IMR-90 (cell line): Measurements from ENCODE around the gene TTLL11. TPM values are rescaled to one million over a fixed set of nuclear protein-coding genes. Genes with fewer than 3 reads are reported as not detected.

Experiments used
- ATAC-seq: fragments of 200-7000 bp; cut with Tn5 transposase; 2 replicates; pipeline ENCODE4 v1.9.1; 2020; ENCODE audit warnings: low read depth, mild to moderate bottlenecking, moderate library complexity
- BruUV-seq: library from RNA; stranded (reverse); fragments of 400-500 nt; replicated peaks from 2 replicates; lab custom pipeline; 2021; lab: Mats Ljungman, UMichigan
- CTCF ChIA-PET: fragments of 300-600 bp; formaldehyde crosslinking; extraction: SDS; loops from one replicate; lab custom pipeline; 2021; ENCODE audit warnings: antibody characterized with exemption; lab: Yijun Ruan, JAX
- POLR2A ChIA-PET: fragments of 300-600 bp; sonication (Branson Sonifier 250); formaldehyde crosslinking; loops from one replicate; lab custom pipeline; 2022; ENCODE audit warnings: antibody characterized with exemption; ENCODE audit not compliant: unreplicated experiment; lab: Charles Lee
- DNase-seq: peaks from one replicate; pipeline ENCODE4 v3.0.0; 2013
- H2AFZ ChIP-seq: replicated peaks from 2 replicates; pipeline ENCODE3; 2013; ENCODE audit warnings: low read length, mild to moderate bottlenecking; ENCODE audit not compliant: poor library complexity
- H2AK5ac ChIP-seq: 2 replicates; pipeline ENCODE4 v1.6.1; 2013; ENCODE audit warnings: low read depth, low read length, inconsistent platforms
- H2AK9ac ChIP-seq: replicated peaks from 2 replicates; pipeline ENCODE3; 2013; ENCODE audit warnings: mild to moderate bottlenecking, low read depth, low read length, moderate library complexity; ENCODE audit not compliant: poor library complexity
- H2BK120ac ChIP-seq: 2 replicates; pipeline ENCODE4 v1.6.1; 2013; ENCODE audit warnings: low read depth, low read length, inconsistent platforms
- H2BK15ac ChIP-seq: 3 replicates; pipeline ENCODE4 v1.6.1; 2013; ENCODE audit warnings: low read depth, low read length, inconsistent platforms
- H2BK20ac ChIP-seq: 2 replicates; pipeline ENCODE4 v1.6.1; 2013; ENCODE audit warnings: low read depth, mild to moderate bottlenecking, inconsistent platforms, low read length, moderate library complexity
- H2BK5ac ChIP-seq: 2 replicates; pipeline ENCODE4 v1.6.1; 2013; ENCODE audit warnings: mild to moderate bottlenecking, low read depth, low read length, inconsistent platforms; ENCODE audit not compliant: poor library complexity, severe bottlenecking
- H3K14ac ChIP-seq: replicated peaks from 2 replicates; pipeline ENCODE4 v1.6.1; 2013; ENCODE audit warnings: low read depth, low read length, inconsistent platforms
- H3K18ac ChIP-seq: 2 replicates; pipeline ENCODE4 v1.6.1; 2013; ENCODE audit warnings: low read depth, low read length, control low read depth
- H3K23ac ChIP-seq: 2 replicates; pipeline ENCODE4 v1.6.1; 2013; ENCODE audit warnings: low read depth, low read length, inconsistent platforms
- H3K27ac ChIP-seq: 2 replicates; pipeline ENCODE4 v1.5.1; 2013; ENCODE audit warnings: mild to moderate bottlenecking, control low read depth, low read length; ENCODE audit not compliant: insufficient read depth
- H3K27me3 ChIP-seq: 2 replicates; pipeline ENCODE4 v1.6.1; 2013; ENCODE audit warnings: low read length; ENCODE audit not compliant: control insufficient read depth, insufficient read depth
- H3K36me3 ChIP-seq: 2 replicates; pipeline ENCODE4 v1.6.1; 2013; ENCODE audit warnings: low read length, mixed read lengths; ENCODE audit not compliant: control insufficient read depth, insufficient read depth
- H3K4ac ChIP-seq: 2 replicates; pipeline ENCODE4 v1.6.1; 2013; ENCODE audit warnings: low read depth, low read length, inconsistent platforms
- H3K4me1 ChIP-seq: 2 replicates; pipeline ENCODE4 v1.6.1; 2013; ENCODE audit warnings: low read length, mixed read lengths; ENCODE audit not compliant: control insufficient read depth, insufficient read depth
- H3K4me2 ChIP-seq: 2 replicates; pipeline ENCODE4 v1.6.1; 2013; ENCODE audit warnings: low read depth, mild to moderate bottlenecking, control low read depth, low read length, moderate library complexity
- H3K4me3 ChIP-seq: 2 replicates; pipeline ENCODE4 v1.5.1; 2013; ENCODE audit warnings: low read depth, mild to moderate bottlenecking, control low read depth, low read length, moderate library complexity; ENCODE audit not compliant: insufficient read depth
- H3K56ac ChIP-seq: 2 replicates; pipeline ENCODE4 v1.6.1; 2013; ENCODE audit warnings: low read length, inconsistent platforms; ENCODE audit not compliant: insufficient read depth; ENCODE audit errors: extremely low read depth
- H3K79me1 ChIP-seq, 2 experiments: 2 replicates each; pipeline ENCODE4 v1.6.1; 2013; ENCODE audit warnings: low read length in 2 of 2, inconsistent platforms in 1 of 2, low read depth in 1 of 2
- H3K9ac ChIP-seq: 2 replicates; pipeline ENCODE4 v1.6.1; 2013; ENCODE audit warnings: low read depth, low read length, control low read depth
- H3K9me1 ChIP-seq: 2 replicates; pipeline ENCODE4 v1.6.1; 2013; ENCODE audit warnings: low read length, inconsistent platforms; ENCODE audit not compliant: insufficient read depth
- H3K9me3 ChIP-seq: 2 replicates; pipeline ENCODE4 v1.6.1; 2013; ENCODE audit warnings: low read length; ENCODE audit not compliant: control insufficient read depth, insufficient read depth
- H4K20me1 ChIP-seq: 2 replicates; pipeline ENCODE4 v1.6.1; 2013; ENCODE audit warnings: low read length, inconsistent platforms; ENCODE audit not compliant: insufficient read depth
- H4K5ac ChIP-seq: 2 replicates; pipeline ENCODE4 v1.6.1; 2013; ENCODE audit warnings: mild to moderate bottlenecking, low read depth, low read length, control low read depth
- H4K8ac ChIP-seq, 2 experiments: 2 replicates each; pipeline ENCODE4 v1.6.1; 2013; ENCODE audit warnings: low read depth in 2 of 2, low read length in 2 of 2, control low read depth in 1 of 2, inconsistent platforms in 1 of 2
- H4K91ac ChIP-seq: 2 replicates; pipeline ENCODE4 v1.6.1; 2013; ENCODE audit warnings: low read depth, low read length, inconsistent platforms; ENCODE audit not compliant: insufficient read depth
- SMC3 ChIP-seq: fragments of 150-350 bp; IDR thresholded peaks from 2 replicates; pipeline ENCODE4 v1.6.1; 2016; ENCODE audit warnings: low read depth, mild to moderate bottlenecking, antibody characterized with exemption, low read length, moderate library complexity
- WGBS, 2 experiments: methylation state at CpG; one replicate each; pipeline versions ENCODE4 v1.1.5 to v1.1.7; 2013; ENCODE audit warnings: missing lambda C conversion rate in 2 of 2; ENCODE audit not compliant: insufficient read length in 1 of 2; ENCODE audit errors: extremely low coverage in 2 of 2; 5-methylcytosine and 5-hydroxymethylcytosine counted together
- dilution Hi-C: fragments of 300-500 bp; cut with HindIII; formaldehyde crosslinking; loops from one replicate; pipeline ENCODE4 v1.14.3; 2018; ENCODE audit warnings: low sequenced_read_pairs; ENCODE audit not compliant: unreplicated experiment
- in situ Hi-C: fragments of 300-500 bp; cut with MboI; formaldehyde crosslinking; loops from 3 replicates; pipeline ENCODE4 v1.14.3; 2019; ENCODE audit warnings: low sequenced_read_pairs, inconsistent platforms, mixed read lengths
- intact Hi-C: fragments of 100-400 bp; cut with micrococcal nuclease; formaldehyde crosslinking; loops from 2 replicates; pipeline ENCODE4 v1.10.0; 2022
- polyA plus RNA-seq, 3 experiments: library from polyadenylated mRNA; depleted of rRNA; stranded (reverse); fragments of >200 nt; gene quantifications; 2 replicates each; pipeline ENCODE4 v1.2.3, GENCODE V29; 2012; ENCODE audit warnings: low replicate concordance in 1 of 3
- total RNA-seq: library from RNA; depleted of rRNA; stranded (reverse); fragments of >200 nt; gene quantifications from 2 replicates; pipeline ENCODE4 v1.2.3, GENCODE V29; 2012

TTLL11 gene
- total and polyA plus RNA-seq, 2 of the 4 experiments (the other 2 are of a cell fraction), result 2.0 to 4.6 TPM

- no peak overlapping the region for H3K4ac ChIP-seq
- no peak overlapping the region for H4K8ac ChIP-seq
- no peak overlapping the region for H2BK20ac ChIP-seq
- no peak overlapping the region for H2BK5ac ChIP-seq
- dilution Hi-C loops, result no loop called here
- no peak overlapping the region for H3K23ac ChIP-seq
- H3K18ac ChIP-seq, result no peak overlapping the region
- no peak for TF ChIP-seq SMC3
- H3K9ac ChIP-seq, result no peak overlapping the region
- no peaks in the 10 kb centered on the region; the same call in 1 of the 2 replicates for H3K27me3 ChIP-seq
- DNase-seq (no peak), ATAC-seq (no peak)
- H3K4me3 ChIP-seq, result no peak overlapping the region
- no peak overlapping the region for H4K5ac ChIP-seq
- H2AK5ac ChIP-seq, result no peak overlapping the region
- H3K4me1 ChIP-seq, result peaks cover 3% of the 10 kb centered on the region; the same call in 1 of the 2 replicates
- CTCF ChIA-PET, result no interaction called here
- POLR2A ChIA-PET, result no interaction called here
- no peaks in the 10 kb centered on the region for H3K36me3 ChIP-seq
- no peak overlapping the region for H2AK9ac ChIP-seq
- H2BK15ac ChIP-seq, result no peak overlapping the region
- H3K79me1 ChIP-seq, result no peaks in the 10 kb centered on the region
- no peak overlapping the region for H3K14ac ChIP-seq
- no peak overlapping the region for H3K4me2 ChIP-seq
- H3K9me3 ChIP-seq, result peaks cover 2% of the 10 kb centered on the region; the same call in 1 of the 2 replicates
- no peak overlapping the region for H4K91ac ChIP-seq
- no peaks in the 10 kb centered on the region; the same call in 1 of the 2 replicates for H3K9me1 ChIP-seq
- H3K27ac ChIP-seq, result no peak overlapping the region
- BruUV-seq, result no TSS peak
- no peak overlapping the region for H2BK120ac ChIP-seq
- H3K56ac ChIP-seq, result no peak overlapping the region
- no peak overlapping the region for H2AFZ ChIP-seq
- WGBS, 2 experiments, result no CpG with 5 or more reads among the region's 7 CpGs
- no peaks in the 10 kb centered on the region for H4K20me1 ChIP-seq
- in situ Hi-C loops, result no loop called here
- intact Hi-C loops, result no loop called here
Observed at GRCh38 chr9:121852241-121852640, 240.9 kb downstream of the TTLL11 start.
